ENCODE results near the gene ANKRD22.

DNA sequence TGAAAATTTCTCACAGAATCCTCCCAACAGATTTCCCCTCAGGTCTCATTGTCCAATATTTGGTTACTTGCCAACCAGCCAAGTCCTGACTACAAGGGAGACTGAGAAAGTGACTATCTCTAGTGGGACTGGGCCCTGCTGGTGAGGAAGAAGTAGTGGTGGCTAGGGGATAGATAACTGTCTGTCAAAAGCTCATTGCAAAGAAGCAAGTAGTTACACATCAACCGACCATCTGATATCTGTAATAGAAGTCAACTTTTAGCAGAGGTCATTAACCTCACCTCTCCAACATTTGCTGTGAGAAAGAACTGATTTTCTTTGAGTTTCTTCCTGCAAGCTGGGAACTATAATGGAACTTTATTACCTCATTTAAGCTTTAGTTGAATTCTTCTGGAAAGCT lies 43.6 kb upstream of the ANKRD22 start:
- TF ChIP-seq, protein P1, sequence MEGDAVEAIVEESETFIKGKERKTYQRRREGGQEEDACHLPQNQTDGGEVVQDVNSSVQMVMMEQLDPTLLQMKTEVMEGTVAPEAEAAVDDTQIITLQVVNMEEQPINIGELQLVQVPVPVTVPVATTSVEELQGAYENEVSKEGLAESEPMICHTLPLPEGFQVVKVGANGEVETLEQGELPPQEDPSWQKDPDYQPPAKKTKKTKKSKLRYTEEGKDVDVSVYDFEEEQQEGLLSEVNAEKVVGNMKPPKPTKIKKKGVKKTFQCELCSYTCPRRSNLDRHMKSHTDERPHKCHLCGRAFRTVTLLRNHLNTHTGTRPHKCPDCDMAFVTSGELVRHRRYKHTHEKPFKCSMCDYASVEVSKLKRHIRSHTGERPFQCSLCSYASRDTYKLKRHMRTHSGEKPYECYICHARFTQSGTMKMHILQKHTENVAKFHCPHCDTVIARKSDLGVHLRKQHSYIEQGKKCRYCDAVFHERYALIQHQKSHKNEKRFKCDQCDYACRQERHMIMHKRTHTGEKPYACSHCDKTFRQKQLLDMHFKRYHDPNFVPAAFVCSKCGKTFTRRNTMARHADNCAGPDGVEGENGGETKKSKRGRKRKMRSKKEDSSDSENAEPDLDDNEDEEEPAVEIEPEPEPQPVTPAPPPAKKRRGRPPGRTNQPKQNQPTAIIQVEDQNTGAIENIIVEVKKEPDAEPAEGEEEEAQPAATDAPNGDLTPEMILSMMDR (conservative IDR thresholded peaks at IDR 0.05; ENCODE audit: low read length), result no peak
- TF ChIP-seq EZH2phosphoT487 (IDR thresholded peaks at IDR 0.05; ENCODE audit: borderline replicate concordance), result no peak
